GM12864 (cell line): ENCODE measurements around the gene NUCKS1.

ENCODE experiments used
- DNase-seq: peaks from one replicate; pipeline ENCODE4 v3.0.0-alpha.2; 2011; ENCODE audit warnings: low read depth
- H3K4me3 ChIP-seq: 2 replicates; pipeline ENCODE4 v1.5.1; 2011; ENCODE audit warnings: mild to moderate bottlenecking, low read depth, low read length, control low read depth
- TF ChIP-seq, protein P1 (sequence below): IDR thresholded peaks from 2 replicates; pipeline ENCODE4 v1.5.1; 2011; ENCODE audit warnings: low read depth, mild to moderate bottlenecking, moderate library complexity, low read length, control low read depth, inconsistent platforms; ENCODE audit errors: missing control alignments

NUCKS1 gene

DNA sequence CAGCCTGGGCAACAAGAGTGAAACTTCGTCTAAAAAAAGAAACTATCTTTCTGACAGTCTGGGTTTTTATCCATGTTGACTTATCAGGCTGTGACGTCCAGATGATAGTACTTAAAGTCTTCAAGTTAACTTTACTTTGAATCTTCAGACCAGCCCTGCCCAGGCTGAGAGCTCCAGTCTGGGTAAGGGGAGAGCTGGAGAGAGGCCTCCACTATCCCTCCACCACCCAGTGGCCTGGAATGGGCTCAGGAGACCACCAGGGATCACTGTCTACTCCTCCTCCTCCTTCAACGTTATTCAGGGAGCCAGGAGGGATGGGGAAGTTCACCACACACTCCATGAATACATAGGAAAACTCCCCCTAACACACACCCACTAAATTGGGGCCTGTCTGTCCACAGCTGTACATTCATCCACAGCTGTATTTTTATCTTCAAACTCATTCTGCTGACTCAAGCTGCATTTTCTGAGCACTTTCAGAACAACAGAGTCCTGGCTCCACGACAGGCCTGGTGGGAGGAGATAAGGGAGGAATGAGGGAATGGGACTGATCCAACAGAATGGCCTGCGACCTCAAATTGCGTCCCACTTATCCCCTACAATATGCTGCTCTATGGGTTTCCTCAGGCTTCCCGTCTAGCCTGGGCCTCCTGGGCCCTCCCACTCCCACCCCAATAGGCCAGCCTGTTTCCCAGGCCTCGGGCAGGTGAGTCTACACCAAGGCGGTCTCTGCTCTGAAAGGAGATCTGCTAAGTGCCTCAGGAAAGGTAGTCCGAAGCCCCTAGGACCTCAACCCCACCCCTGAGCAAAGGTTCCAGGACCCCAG lies 71.5 kb downstream of the NUCKS1 start:
- TF ChIP-seq, protein P1, sequence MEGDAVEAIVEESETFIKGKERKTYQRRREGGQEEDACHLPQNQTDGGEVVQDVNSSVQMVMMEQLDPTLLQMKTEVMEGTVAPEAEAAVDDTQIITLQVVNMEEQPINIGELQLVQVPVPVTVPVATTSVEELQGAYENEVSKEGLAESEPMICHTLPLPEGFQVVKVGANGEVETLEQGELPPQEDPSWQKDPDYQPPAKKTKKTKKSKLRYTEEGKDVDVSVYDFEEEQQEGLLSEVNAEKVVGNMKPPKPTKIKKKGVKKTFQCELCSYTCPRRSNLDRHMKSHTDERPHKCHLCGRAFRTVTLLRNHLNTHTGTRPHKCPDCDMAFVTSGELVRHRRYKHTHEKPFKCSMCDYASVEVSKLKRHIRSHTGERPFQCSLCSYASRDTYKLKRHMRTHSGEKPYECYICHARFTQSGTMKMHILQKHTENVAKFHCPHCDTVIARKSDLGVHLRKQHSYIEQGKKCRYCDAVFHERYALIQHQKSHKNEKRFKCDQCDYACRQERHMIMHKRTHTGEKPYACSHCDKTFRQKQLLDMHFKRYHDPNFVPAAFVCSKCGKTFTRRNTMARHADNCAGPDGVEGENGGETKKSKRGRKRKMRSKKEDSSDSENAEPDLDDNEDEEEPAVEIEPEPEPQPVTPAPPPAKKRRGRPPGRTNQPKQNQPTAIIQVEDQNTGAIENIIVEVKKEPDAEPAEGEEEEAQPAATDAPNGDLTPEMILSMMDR, result no peak
- DNase-seq, result no peak
- no peak overlapping the region for H3K4me3 ChIP-seq

DNA sequence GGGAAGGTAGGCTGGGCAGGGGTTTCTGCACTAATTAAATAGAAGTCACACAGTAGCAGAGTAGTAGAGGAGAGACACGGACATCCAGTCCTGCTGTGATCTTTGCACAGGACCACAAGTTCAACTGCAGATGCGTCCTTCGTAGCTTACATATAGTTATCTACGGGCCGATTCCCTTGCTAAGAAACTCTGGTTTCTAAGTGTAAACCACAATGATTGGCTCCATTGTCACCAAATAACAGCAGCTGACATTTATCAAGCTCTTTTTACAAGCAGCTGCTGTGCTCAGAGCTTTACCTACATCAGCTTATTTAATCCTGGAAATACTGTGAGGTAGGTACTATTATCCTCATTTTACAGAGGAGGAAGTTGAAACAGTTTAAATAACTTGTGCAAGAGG lies 72.8 kb downstream of the NUCKS1 start:
- H3K4me3 ChIP-seq, result no peak overlapping the region
- TF ChIP-seq, protein P1, result no peak
- no peak for DNase-seq

DNA sequence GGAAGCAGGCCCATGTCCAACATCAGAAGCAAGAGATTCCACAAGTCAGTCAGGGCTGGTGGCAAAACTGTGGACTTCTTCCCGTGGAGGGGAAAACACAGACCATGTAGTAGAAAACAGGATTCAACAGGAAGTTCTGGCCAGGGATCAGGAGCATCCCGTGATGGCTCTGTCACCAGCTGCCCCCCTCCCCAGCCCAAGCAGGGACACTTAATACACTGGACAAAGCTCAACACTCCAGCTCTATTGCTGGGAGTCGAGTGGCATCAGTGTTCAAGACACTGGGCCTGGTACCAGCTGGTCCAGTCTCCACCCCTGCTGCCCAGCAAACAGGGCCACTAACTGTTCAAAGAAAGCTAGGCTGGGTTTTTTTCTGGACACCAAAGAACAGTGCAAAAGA lies 73.4 kb downstream of the NUCKS1 start:
- DNase-seq, result no peak
- H3K4me3 ChIP-seq, result no peak overlapping the region
- TF ChIP-seq, protein P1, result no peak

DNA sequence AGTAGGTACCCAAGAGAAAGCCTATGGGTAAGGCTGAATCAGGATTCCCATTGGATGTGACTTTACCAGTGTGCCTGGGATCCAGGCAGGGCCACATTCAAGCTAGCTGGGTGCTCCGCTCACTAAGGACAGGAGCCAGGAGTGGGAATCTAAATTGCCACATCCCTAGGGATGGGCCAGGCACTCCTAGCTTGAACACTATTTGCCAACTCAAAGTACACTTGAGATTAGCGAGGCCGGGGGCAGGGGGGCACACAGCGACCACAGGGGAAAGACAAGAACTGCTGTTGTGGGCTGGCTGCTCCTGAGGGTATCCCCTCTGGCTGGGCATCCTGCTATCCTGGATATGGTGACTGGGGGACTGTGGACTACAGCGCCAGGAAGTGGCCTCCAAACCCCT lies 74.0 kb downstream of the NUCKS1 start:
- TF ChIP-seq, protein P1, result no peak
- DNase-seq, result no peak

DNA sequence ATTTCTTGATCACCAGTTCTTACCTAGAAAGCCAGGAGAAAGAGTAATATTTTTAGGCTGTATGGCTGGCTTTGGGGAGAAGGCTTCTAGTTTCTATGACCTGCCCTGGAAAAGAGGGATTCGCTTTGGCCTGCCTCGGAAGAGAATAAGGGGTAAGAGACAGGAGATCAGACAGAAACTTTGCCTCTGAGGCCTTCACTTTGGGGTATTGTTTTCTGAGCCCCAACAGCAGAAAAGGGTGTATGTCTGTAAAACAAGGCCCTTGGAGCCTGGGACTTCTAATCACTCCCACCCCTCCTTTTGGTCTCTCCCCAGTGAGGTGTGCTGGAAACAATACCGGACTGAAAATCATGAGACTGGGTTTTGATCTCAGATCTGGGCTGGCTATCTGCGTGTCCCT lies 74.7 kb downstream of the NUCKS1 start:
- no peak overlapping the region for H3K4me3 ChIP-seq
- TF ChIP-seq, protein P1, result no peak

More for the DNA sequence above, 74.0 kb downstream of the NUCKS1 start:
- H3K4me3 ChIP-seq, result no peak overlapping the region

DNA sequence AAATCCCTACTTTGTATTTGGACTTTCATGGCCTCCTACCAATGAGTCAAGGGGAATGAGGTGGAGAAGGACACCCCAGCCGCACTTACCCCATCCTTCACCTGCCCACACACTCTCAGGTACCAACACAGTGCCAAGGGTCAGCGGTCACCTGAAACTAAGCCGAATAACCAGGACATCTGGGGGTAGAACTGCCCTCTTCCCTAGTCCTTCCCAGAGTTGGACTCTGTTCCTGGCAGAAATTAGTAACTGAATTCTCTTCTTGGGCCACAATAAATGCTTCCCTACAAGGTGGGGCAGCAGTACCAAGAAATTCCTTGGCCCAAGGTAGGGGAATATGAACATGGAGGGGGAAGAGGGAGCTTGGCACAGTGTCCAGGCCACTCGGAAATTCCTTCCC lies 77.0 kb downstream of the NUCKS1 start:
- no peak for DNase-seq
- H3K4me3 ChIP-seq, result no peak overlapping the region
- TF ChIP-seq, protein P1, result no peak

More for the DNA sequence above, 74.7 kb downstream of the NUCKS1 start:
- DNase-seq, result no peak

DNA sequence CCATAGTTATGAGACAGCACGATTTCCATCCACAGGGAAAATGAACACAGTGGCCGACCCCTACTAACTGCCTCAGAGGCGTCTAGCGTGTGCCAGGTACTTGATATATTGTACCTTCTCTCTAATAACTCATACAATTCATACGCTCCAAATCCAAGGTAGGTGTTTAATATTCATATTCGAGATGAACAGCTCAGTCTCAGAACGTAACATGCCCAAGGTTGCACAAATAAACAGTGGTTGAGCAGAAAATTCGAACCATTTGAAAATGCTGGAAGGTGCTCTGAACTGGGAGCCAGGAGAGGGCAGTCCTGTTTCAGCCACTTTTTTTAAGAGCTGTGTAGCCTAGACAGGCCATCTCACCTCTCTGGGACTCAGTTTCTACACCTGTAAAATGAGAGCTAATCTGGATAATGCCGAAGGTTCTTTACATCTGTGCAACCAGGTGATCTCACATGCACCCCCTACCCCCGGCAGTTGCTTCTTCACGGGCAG lies 77.5 kb downstream of the NUCKS1 start:
- TF ChIP-seq, protein P1, result no peak
- no peak overlapping the region for H3K4me3 ChIP-seq

More for the DNA sequence above, 77.5 kb downstream of the NUCKS1 start:
- no peak for DNase-seq
